Cortex of kidney (tissue), 1 donor: ENCODE results near the gene EXD3.

Source experiments
- DNase-seq: peaks from one replicate; lab custom pipeline; 2025; lab: John Stamatoyannopoulos, UW

Gene EXD3

DNA sequence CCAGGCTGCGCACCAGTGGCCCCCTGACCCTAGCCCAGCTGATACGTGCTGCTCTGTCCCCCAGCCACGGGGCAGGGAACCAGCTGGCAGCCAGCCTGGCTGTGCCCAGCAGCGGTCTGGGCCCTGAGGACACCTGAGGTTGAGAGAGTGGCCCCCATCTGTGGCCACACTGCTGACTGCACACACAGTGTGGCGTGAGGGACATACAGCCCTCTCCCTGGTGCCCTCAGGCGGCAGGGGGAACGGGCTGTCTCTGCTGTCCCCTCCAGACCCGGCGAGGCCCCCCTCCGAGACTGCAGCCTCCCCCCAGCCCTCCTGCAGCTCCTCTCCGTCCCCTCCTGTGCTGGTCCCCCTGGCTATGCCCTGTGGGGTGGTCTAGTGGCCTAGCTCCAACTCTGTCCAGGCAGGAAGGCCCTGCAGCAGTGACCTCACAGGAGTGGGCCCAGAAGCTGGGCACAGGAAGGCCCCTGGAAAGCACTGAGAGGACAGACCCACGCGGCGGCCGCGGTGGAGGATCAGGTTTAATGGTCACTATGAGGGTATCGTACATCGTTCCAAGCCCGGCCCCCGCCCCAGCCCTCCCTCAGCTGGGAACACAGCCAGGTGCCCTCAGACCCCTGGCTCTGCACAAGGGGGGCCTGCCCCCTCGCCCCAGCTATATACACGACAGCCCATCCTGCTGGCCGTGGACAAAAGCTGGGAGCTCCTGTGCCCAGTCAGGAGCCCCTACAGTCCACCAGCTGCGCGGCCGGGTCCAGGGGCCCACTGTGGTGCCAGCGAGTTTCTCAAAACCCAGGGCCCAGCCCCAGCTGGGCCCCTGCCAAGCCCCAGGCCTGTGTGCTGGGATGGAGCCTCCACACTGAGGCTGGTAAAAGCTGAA is 25.0 kb upstream of the EXD3 start:
- DNase-seq = no peak

DNA sequence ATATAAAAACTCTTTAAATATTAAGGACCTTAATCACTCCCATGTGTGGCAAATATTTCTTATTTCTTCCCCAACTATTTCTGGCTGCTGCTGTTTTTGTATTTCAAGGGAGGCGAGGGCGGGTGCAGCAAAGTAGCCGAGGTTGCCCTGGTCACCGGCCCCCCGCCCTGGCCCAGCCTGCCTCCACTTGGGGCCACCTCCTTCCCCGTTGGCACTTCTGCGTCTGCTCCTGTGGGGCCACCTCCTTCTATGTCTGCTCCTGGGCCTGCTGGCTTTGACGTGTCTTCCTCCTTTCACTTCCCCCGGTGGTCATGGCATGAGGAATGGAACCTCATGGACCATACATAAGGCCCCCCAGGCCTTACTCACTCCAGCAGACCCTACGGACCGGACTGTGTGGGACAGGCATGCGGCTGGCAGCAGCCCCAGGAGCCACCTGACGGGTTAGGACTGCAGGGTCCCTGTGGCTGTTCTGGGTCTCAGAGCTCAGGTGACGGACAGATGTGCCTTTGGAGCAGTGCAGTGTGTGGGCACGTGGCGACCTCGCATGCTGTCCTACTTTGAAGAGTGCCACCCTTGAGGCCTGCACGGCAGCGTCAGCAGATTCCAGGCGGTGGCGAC is 24.0 kb upstream of the EXD3 start:
- DNase-seq = no peak

DNA sequence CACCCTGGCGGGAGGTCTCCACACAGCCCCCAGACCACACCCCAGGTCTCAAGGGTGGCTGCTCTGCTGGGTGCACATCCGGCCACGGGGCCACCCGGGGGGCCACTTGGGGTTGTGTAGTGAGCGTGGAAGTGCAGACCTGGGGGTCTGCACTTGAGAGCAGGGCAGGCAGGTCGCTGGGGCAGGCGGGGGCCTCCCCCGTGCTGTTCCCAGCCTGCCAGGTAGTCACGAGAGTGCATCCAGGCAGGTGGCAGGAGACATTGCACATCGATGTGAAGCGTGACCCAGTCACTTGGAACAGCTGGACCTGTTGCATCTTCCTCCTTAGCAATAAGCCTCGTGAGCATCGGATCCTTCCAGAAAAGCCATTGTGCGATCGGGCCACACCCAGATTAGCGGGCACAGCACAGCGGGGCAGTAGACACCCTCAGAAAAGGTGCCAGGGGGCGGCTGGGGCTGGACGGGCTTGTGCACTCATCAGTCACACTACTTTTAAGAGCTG is 23.0 kb upstream of the EXD3 start:
- no peak for DNase-seq

DNA sequence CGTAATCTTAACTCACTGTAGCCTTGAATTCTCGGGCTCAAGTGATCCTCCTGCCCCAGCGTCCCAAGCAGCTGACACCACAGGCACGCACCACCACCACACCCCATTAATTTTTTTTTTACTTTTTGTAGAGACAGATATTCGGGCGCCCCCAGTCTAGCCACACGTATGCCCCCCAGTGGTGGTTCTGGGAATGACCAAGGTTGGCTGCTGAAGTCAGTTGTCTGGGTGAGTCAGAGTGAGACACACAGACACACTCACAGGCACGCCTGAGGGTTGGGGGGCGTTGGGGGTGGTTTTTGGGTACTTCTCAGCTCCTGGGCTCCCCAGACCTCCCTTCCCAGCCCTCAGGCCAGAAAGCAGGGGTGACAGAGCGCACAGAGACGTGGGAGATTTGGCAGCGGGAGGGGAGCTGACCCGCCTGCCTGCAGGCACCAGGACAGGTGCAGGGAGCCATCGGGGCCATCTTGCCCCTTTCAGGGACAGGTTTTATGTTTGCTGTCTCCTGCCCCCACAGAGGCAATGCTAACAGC is 22.4 kb upstream of the EXD3 start:
- DNase-seq = no peak

DNA sequence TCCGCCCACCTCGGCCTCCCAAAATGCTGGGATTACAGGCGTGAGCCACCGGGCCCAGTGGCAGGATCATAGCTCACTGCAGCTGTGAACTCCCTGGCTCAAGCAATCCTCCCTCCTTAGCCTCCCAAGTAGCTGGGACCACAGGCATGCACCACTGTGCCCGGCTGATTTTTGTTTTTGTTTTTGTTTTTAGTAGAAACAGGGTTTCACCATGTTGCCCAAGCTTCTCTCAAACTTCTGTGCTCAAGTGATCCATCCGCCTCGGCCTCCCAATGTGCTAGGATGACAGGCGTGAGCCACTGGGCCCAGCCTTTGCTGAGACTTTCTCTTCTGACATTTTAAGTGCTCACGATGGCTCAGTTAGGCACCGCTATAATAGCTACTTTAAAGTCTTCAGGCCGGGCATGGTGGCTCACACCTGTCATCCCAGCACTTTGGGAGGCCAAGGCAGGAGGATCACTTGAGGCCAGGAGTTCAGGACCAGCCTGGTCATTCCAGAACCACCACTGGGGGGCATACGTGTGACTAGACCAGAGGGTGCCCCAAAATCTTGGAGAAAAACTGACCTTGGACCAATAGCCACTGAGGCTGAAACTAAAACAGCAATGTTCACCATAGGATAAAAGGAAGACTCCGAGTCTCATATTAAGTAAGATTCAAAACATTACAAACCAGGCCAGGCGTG is 21.3 kb upstream of the EXD3 start:
- DNase-seq = no peak

DNA sequence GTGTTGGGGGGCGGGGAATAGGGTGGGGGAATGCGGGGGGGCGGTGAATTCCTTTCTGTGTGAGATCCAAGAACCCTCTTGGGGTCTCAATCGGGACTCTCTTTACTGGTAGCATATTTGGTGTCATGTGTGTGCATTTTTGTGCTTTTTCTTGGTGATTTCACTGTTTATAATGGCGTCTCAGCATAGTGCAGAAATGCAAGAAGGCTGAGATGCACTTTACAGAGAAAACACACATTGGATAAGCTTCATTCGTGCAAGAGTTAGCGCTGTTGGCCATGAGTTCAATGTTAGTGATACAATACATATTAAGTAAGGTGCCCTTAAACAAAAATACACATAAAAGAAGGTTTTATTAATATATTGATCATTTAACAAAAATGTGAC is 19.0 kb upstream of the EXD3 start:
- DNase-seq = no peak

DNA sequence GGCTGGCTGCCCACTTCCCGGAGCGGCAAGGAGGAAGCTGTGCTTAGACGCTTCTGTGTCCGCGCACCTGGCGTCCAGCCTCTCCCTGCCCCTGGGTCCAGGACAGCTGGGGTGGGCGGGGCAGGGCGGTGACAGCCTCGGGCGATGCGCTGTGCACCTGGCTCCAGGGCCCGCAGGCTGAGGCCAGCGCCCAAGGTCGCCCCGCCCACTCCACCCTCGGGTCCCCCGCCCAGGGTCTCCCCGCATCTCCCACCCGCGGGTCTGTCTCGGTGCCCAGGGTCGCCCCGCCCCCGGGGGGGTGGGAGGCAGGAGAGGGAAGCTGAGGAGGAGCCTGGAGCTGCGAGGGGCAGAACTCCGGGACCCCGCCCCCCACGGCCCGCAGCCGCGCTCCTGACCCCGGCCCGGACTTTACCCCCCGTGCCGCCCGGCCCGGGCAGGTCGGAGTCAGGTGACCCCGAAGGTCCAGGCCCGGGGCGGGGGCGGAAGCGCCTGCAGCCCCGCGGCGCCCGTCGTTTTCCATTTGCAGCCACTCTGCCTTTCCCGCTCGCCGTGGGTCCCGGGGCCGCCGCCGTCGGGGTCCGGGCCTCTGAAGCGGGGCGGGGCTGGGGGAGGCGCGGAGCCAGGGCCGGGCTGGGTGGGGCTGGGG is 18.4 kb upstream of the EXD3 start, which contains the start of gene ENTPD8:
Gene ENTPD8, minus strand, starts transcription at position 69 of the 646 bp plus-strand sequence. CDS start 3,072 bp downstream, outside the sequence.
- DNase-seq = no peak

DNA sequence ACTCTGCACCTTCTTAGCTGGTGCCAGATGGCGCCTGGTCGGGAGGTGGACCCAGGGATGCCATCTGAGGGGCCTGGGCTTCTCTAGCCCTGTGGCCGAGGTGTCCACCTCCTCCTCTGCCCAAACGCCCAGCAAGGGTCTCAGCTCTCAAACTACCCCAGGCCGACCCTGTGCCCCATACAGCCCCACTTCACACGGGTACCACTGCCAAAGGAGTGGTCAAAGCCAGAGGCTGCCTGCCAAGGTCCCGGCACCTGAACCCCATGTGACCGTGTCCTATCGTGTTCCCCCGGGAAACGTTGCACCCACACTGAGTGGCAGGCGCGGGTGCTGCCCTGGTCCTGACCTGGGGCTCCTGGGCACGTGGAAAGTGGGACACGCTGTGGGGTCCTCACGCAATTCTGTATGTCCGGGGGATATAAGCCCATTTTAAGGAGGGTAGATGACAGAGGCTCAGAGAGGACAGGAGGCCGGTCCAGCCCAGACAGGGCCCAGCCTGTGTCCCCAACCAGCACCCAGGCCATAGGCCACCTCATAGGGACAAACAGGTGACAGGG is 16.3 kb upstream of the EXD3 start:
- DNase-seq = no peak

DNA sequence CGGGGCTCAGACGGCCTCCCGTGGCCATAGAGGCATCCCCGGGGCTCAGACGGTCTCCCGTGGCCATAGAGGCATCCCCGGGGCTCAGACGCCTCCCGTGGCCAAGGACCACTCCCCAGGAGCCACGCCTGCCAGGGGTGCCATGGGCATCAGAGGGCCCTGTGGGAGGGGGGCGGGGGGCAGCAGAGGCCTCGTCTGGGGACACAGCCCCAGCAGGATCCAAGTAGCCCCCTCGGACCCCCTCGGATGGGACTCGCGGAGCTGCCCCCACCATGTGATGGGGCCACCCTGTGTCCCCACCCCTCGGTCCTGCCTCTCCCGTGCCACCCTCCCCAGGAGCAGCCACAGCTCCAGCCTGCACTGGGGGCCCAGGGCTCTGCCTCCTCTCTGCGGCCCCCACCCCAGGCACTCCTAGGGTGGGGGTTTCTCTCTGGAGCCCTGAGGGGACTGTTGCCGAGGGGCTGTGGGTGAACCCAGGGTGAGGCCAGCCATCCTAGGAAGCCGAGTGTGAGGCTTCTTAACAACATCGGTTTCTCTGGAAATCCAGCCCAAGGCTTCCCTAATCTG is 15.7 kb upstream of the EXD3 start:
- no peak for DNase-seq

DNA sequence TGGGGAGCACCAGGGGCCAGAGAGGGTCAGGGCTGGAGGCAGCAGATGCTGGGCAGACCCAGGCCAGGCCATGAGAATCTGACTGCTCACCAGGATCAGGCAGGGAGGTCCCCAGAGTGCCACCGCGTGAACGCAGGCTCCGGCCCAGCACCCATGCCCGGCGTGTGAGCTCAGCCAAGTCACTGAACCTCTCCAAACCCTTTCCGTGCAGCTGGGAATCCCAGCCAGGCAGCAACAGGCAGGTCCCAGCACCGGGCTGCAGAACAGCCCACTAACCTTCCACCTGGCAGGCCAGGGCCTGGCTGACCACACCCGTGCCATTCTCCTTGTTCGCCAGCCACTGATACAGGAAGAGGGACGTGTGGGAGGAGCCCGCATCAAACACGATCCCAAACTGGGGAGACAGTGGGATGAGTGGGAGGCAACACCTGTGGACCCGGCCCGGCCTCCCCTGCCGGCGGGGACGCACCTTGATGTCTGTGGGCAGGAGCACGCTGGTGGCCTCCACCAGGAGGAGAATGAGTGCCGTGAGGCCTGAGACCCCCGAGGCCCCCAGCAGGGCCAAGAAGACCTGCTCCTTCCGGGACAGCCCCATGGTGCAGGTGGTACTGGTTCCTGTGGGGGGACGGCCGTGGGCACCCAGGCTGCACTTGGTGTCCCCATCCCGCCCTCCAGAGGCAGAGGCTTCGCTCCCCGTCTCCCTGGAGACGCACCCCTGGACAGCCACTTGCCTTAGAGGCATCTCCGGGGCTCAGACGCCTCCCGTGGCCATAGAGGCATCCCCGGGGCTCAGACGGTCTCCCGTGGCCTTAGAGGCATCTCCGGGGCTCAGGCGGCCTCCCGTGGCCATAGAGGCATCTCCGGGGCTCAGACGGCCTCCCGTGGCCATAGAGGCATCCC is 15.0 kb upstream of the EXD3 start:
- DNase-seq = no peak

DNA sequence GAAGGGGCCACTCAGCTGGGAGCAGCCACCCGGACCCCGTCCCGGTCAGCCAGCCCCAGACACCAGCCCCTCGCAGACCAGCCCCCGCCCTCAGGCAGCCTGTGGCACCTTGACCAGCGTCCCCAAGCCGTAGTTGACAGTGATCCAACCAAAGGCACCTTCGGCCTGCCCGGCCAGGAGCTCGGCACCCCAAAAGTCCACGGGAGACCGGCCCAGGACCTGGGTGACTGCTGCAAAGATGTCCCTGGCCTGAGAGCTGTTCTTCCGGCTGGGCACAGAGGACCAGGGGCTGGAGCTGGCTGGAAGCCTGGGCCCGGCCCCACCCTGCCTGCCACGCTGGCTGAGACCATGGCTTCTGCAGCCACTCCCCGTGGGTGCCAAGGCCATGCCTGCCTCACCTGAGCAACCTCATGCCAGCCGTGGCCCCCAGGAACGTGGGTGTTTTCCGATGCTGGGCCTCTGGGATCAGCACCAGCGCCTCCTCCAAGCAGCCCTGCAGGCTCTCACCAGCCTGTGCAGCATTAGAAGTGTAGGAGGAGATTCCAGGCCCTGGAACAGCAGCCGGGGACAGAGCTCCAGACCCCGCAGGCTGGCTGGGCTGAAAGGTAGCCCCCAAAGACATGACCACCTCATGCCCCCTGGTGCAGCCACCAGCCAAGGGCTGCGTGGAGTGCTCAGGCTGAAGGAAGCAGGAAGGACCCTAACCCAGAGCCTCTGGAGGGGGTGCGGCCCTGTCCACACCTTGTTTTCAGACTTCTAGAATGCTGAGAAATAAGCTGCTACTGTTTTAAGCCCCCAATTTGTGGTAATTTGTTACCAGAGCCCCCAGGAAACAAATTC is 14.0 kb upstream of the EXD3 start:
- DNase-seq = no peak

DNA sequence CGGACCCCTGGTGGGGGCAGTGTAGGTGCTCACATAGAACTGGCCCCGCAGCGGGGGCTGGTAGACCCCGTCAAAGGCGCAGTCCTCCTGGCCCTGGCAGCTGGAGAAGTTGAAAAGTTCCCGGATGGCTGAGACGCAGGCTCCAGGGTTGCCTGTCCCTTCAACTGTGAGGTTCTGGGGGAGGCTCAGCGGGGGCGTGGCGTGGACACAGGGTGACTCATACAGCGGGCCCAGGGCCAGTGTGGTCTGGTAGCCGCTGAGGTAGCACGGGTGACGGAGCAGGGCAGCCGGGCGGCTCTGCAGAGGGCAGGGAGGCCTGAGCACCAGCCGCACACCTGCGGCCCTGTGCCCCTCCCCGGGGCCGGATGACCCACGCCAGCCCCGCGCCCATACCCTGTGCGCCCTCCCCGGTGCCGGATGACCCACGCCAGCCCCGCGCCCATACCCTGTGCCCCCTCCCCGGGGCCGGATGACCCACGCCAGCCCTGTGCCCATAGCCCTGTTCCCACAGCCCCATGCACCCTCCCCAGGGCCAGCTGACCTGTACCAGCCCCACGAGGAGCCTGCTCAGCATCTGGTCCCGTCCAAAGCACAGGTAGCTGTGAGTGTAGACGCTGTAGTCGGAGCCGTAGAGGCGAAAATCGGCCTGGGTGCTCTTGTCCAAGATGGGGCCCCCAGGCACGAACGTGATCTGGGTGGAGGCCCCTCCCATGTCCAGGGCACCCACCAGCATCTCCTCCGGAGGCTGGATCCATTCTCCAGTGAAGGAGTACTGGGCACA is 13.2 kb upstream of the EXD3 start:
- DNase-seq = no peak

DNA sequence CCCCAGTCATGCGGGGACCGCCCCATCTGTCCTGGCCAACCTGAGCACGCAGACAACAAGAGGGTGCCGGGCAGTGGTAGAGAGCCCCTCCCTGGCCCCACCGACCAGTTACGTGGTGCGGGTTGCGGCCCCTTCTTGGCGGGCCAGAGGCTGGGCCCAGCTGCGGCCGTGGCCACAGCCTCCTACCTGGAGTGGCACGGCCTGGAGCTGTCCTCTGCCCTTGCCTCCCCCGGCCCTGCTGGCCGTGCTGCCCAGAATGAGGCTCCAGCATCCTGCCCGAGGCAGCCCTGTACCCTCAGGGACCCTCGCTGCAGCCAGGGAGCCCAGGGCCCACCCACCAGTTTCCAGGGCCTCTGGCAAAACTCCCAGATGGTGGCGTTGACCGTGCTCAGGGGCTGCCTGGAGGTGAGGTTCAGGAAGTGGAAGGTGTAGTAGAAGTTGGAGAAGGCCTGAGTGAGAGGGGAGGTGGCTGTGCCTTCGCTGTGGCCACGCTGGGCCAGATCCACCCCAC is 12.5 kb upstream of the EXD3 start:
- DNase-seq = no peak

DNA sequence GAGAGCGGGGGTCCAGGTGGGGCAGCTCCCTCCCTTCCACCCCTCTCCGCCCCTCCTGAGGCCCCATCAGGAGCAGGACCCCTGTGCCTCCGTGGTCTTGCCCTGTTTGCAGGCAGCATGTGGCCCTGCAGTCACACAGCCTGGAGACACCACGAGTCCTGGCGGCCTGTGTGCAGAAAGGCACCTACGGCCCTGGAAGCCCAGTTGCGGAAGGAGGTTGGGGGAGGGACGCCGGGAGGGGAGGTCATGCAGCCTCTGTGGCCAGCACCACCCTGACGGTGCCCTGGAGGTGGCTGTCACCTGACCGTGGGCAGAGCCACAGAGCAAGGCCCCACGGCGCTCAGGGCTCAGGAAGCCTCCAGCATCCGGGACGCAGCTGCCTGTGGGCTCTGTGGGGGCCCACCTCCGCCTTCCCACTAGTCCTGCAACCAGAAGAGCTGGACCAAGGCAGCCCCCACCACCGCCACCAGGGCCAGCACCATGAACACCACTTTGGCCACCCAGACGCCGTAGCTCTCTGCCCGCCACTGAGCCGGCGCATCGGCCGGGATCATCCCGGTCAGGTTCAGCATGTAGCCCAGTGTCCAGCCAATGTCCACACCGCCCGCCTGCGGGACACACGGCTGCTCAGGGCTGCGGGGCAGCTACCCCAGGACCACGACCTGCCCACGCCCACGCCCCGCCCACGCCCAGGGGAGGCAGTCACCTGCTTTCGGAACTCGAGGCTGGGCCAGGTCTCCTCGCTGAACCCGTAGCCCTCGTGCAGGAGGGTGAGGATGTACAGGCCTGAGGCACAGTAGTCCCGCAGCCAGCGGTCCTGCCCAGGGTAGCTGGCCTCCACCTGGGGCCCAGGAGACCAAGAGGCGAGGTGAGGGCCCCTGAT is 11.8 kb upstream of the EXD3 start:
- DNase-seq = no peak

DNA sequence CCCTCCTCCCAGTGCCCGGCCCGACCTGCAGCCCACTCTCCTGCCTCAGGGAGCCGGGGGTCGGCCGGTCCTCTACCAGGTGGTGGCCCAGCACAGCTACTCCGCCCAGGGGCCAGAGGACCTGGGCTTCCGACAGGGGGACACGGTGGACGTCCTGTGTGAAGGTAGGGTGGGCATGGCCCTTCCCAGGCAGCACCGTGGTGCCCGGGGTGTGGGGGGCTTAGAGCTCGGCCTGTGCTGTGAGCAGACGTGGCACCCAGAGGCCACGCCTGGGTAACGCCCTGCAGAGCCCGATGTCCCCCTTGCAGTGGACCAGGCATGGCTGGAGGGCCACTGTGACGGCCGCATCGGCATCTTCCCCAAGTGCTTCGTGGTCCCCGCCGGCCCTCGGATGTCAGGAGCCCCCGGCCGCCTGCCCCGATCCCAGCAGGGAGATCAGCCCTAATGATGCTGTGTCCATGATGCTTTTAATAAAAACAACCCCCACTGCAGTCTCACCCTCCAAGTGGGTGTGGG is 11.0 kb upstream of the EXD3 start:
- DNase-seq = no peak

DNA sequence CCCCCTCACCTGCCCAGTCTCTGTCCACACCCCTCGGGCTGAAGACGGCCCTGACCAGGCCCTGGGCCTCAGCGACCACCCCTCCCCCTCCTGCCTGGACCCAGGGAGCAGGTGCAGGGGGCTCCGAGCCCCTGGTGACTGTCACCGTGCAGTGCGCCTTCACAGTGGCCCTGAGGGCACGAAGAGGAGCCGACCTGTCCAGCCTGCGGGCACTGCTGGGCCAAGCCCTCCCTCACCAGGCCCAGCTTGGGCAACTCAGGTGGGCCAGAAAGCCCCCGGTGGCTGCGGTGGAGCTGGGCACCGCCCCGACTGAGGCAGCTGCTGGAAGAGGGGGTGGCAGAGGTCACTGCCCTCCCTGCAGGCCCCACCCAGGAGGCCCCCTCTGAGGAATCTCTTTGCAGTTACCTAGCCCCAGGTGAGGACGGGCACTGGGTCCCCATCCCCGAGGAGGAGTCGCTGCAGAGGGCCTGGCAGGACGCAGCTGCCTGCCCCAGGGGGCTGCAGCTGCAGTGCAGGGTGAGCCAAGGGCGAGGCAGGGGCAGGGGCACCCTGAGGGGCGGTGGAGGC is 10.5 kb upstream of the EXD3 start:
- DNase-seq = no peak
